OCI-LY7 (cell line): Measurements from ENCODE around the gene LPIN2. TPM values are rescaled to one million over a fixed set of nuclear protein-coding genes. Genes with fewer than 3 reads are reported as not detected.

ENCODE experiments used
- BruUV-seq: library from RNA; stranded (reverse); fragments of 400-500 nt; replicated peaks from 2 replicates; lab custom pipeline; 2021; lab: Mats Ljungman, UMichigan
- CTCF ChIA-PET: fragments of 300-600 bp; sonication (Branson Sonifier 250); formaldehyde crosslinking; loops from one replicate; lab custom pipeline; 2022; ENCODE audit warnings: antibody characterized with exemption; ENCODE audit not compliant: unreplicated experiment; lab: Charles Lee
- POLR2A ChIA-PET: fragments of 300-600 bp; sonication (Branson Sonifier 250); formaldehyde crosslinking; loops from one replicate; lab custom pipeline; 2022; ENCODE audit warnings: antibody characterized with exemption; lab: Charles Lee
- DNase-seq: peaks from one replicate; pipeline ENCODE4 v3.0.0-alpha.2; 2015; ENCODE audit warnings: low spot score
- H2AFZ ChIP-seq: fragments of 200-600 bp; sonication (generic), shearing (Covaris generic); 2 replicates; pipeline ENCODE4 v1.6.1; 2014; ENCODE audit warnings: mild to moderate bottlenecking, antibody characterized with exemption, low read length, moderate library complexity
- H3K27ac ChIP-seq: fragments of 200-600 bp; sonication (generic); 2 replicates; pipeline ENCODE4 v1.5.1; 2014; ENCODE audit warnings: mixed run types, low read depth, mild to moderate bottlenecking, moderate library complexity, low read length, inconsistent platforms; ENCODE audit not compliant: poor library complexity, severe bottlenecking
- H3K36me3 ChIP-seq: fragments of 200-600 bp; sonication (generic); 2 replicates; pipeline ENCODE4 v1.6.1; 2014; ENCODE audit warnings: mild to moderate bottlenecking, antibody characterized with exemption, low read length, moderate library complexity, mixed read lengths; ENCODE audit not compliant: insufficient read depth
- H3K4me1 ChIP-seq: fragments of 200-600 bp; sonication (generic); 2 replicates; pipeline ENCODE4 v1.5.1; 2014; ENCODE audit warnings: mild to moderate bottlenecking, low read length; ENCODE audit not compliant: insufficient read depth, poor library complexity, severe bottlenecking
- H3K4me2 ChIP-seq: fragments of 200-600 bp; sonication (generic); 2 replicates; pipeline ENCODE4 v1.6.1; 2014; ENCODE audit warnings: mild to moderate bottlenecking, low read length
- H3K4me3 ChIP-seq: fragments of 200-600 bp; sonication (generic); 2 replicates; pipeline ENCODE4 v1.5.1; 2014; ENCODE audit warnings: mild to moderate bottlenecking, low read depth, low read length; ENCODE audit not compliant: poor library complexity, severe bottlenecking
- H3K79me2 ChIP-seq: fragments of 200-600 bp; sonication (generic); 2 replicates; pipeline ENCODE4 v1.6.1; 2016; ENCODE audit warnings: low read depth, mild to moderate bottlenecking, low read length, moderate library complexity, mixed read lengths; ENCODE audit not compliant: insufficient read depth
- H3K9me2 ChIP-seq: fragments of 200-600 bp; sonication (generic); 2 replicates; pipeline ENCODE4 v1.6.1; 2016; ENCODE audit warnings: mild to moderate bottlenecking, low read length, mixed read lengths; ENCODE audit not compliant: insufficient read depth
- H3K9me3 ChIP-seq: fragments of 200-600 bp; sonication (generic); 2 replicates; pipeline ENCODE4 v1.6.1; 2014; ENCODE audit warnings: mild to moderate bottlenecking, mixed run types, low read length, mixed read lengths
- H4K20me1 ChIP-seq: fragments of 200-600 bp; sonication (generic); 2 replicates; pipeline ENCODE4 v1.6.1; 2014; ENCODE audit warnings: mild to moderate bottlenecking, antibody characterized with exemption, low read length, moderate library complexity, mixed read lengths; ENCODE audit not compliant: insufficient read depth
- EZH2phosphoT487 ChIP-seq: fragments of 200-600 bp; sonication (generic); IDR thresholded peaks from 2 replicates; pipeline ENCODE4 v1.6.1; 2018; ENCODE audit warnings: low read depth, borderline replicate concordance, mild to moderate bottlenecking, mixed run types, antibody characterized with exemption, low read length, moderate library complexity, mixed read lengths
- intact Hi-C: fragments of 100-400 bp; cut with micrococcal nuclease; formaldehyde crosslinking; loops from one replicate; pipeline ENCODE4 v1.10.0; 2022; ENCODE audit not compliant: unreplicated experiment
- total RNA-seq, 2 experiments: library from RNA; depleted of rRNA in 1 of 2; stranded (reverse); fragments of >200 nt in 1 of 2; shearing (Covaris generic) in 1 of 2; gene quantifications; 2 replicates each; pipeline ENCODE4 v1.2.3, GENCODE V29; 2014 to 2022
- TF ChIP-seq, protein P1 (sequence below): fragments of 200-600 bp; sonication (generic); conservative IDR thresholded peaks from 2 replicates; pipeline ENCODE4 v1.5.1; 2014; ENCODE audit warnings: mild to moderate bottlenecking, antibody characterized with exemption, low read length, moderate library complexity, mixed read lengths

The LPIN2 gene
- total RNA-seq, 2 experiments from 2014 or later = 18.9 to 20.1 TPM

DNA sequence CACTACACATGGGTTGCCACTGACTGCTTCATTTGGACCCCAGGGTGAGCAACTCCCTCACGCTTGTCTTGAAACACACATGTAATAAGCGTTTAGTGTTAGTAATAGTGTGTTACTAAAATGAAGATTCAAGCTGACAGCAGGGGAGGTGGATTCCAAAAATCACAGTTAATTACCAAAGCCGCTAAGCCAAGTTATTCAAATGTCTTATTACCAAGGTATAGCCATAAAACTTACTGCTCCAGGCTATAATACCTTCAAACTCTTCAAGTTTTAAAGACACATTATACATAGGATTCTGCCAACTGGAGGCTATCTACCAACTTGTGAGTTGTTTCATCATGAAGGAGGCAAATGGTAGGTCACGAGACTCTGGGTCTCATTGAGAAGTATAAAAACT, 2.9 kb downstream of the LPIN2 start:
- no peak overlapping the region for H3K4me3 ChIP-seq
- H3K9me2 ChIP-seq = no peaks in the 10 kb centered on the region
- H2AFZ ChIP-seq = no peak overlapping the region
- ChIA-PET POLR2A (no interaction called here), CTCF (no interaction called here)
- peaks cover 42% of the 10 kb centered on the region for H3K36me3 ChIP-seq
- H3K79me2 ChIP-seq = peaks cover 17% of the 10 kb centered on the region; the same call in 1 of the 2 replicates
- peaks cover 29% of the 10 kb centered on the region for H3K4me1 ChIP-seq
- no peaks in the 10 kb centered on the region for H3K9me3 ChIP-seq
- no TSS peak for BruUV-seq
- H4K20me1 ChIP-seq = no peaks in the 10 kb centered on the region
- intact Hi-C loops = loop anchor here (10.0 kb wide), 1 partner anchor 435 kb away; no protein-coding TSS in a partner anchor
- no peak for DNase-seq
- no peak overlapping the region for H3K27ac ChIP-seq
- H3K4me2 ChIP-seq = no peak overlapping the region
- TF ChIP-seq, protein P1, sequence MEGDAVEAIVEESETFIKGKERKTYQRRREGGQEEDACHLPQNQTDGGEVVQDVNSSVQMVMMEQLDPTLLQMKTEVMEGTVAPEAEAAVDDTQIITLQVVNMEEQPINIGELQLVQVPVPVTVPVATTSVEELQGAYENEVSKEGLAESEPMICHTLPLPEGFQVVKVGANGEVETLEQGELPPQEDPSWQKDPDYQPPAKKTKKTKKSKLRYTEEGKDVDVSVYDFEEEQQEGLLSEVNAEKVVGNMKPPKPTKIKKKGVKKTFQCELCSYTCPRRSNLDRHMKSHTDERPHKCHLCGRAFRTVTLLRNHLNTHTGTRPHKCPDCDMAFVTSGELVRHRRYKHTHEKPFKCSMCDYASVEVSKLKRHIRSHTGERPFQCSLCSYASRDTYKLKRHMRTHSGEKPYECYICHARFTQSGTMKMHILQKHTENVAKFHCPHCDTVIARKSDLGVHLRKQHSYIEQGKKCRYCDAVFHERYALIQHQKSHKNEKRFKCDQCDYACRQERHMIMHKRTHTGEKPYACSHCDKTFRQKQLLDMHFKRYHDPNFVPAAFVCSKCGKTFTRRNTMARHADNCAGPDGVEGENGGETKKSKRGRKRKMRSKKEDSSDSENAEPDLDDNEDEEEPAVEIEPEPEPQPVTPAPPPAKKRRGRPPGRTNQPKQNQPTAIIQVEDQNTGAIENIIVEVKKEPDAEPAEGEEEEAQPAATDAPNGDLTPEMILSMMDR = no peak
- TF ChIP-seq EZH2phosphoT487 = no peak

DNA sequence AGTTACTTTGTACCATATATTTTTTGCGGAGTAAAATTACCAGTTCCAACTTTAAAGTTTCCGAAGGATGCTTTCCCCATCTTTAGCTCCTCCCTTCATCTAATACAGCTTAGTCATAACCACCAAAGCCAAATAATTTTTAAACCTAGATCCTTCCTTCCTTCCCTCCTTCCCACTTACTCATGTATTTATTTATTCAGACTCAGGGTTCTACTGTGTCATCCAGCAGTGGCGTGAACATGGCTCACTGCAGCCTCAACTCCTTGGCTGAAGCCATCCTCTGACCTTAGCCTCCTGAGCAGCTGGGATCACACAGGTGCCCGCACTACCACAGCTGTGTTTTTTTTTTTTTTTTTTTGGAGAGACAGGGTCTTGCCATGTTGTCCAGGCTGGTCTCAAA, 4.4 kb downstream of the LPIN2 start:
- H3K4me3 ChIP-seq = no peak overlapping the region
- CTCF ChIA-PET = interaction anchor here (0.6 kb wide), 1 partner anchor 206 kb away, joined by 3 read pairs; no protein-coding TSS in a partner anchor
- DNase-seq = no peak
- peaks cover 14% of the 10 kb centered on the region for H3K4me1 ChIP-seq
- no peak overlapping the region for H3K27ac ChIP-seq
- intact Hi-C loops = no loop called here
- peaks cover 17% of the 10 kb centered on the region; the same call in 1 of the 2 replicates for H3K79me2 ChIP-seq
- no peak overlapping the region for H3K4me2 ChIP-seq
- no peaks in the 10 kb centered on the region for H4K20me1 ChIP-seq
- no peak overlapping the region for H2AFZ ChIP-seq
- H3K9me3 ChIP-seq = no peaks in the 10 kb centered on the region
- TF ChIP-seq, protein P1 = no peak
- no peak for TF ChIP-seq EZH2phosphoT487
- H3K36me3 ChIP-seq = peaks cover 57% of the 10 kb centered on the region
- POLR2A ChIA-PET = interaction anchor here (0.6 to 1.0 kb wide), 3 partner anchors 11 to 58 kb away, joined by 3 read pairs; no protein-coding TSS in a partner anchor
- no TSS peak for BruUV-seq
- no peaks in the 10 kb centered on the region for H3K9me2 ChIP-seq

DNA sequence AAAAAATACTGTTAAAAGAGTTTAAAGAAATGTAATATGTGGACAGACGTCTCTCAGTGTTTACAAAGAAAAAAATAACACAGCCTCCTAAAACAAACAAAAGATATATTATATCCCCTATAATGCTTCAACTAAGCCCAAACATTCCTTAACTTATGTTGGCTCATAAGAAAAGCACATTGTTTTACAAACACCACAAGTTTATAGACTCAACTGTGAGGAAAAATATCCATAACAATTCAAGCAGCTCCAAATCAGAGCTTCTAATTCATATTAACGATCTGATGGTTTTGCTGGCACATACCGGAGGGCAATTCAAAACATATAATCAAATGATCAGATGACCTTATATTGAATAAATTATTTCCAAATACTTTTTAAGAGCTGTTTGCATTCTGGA, 5.5 kb downstream of the LPIN2 start:
- TF ChIP-seq, protein P1 = no peak
- TF ChIP-seq EZH2phosphoT487 = no peak
- H4K20me1 ChIP-seq = no peaks in the 10 kb centered on the region
- no peaks in the 10 kb centered on the region for H3K9me3 ChIP-seq
- no TSS peak for BruUV-seq
- H3K36me3 ChIP-seq = peaks cover 68% of the 10 kb centered on the region
- no peak overlapping the region for H3K4me3 ChIP-seq
- POLR2A ChIA-PET = interaction anchor here (0.6 to 1.3 kb wide), 4 partner anchors 9 to 800 kb away, joined by 3 to 5 read pairs (median 4); no protein-coding TSS in a partner anchor
- DNase-seq = no peak
- peaks cover 17% of the 10 kb centered on the region; the same call in 1 of the 2 replicates for H3K79me2 ChIP-seq
- H3K4me2 ChIP-seq = no peak overlapping the region
- H3K4me1 ChIP-seq = peaks cover 14% of the 10 kb centered on the region
- CTCF ChIA-PET = interaction anchor here (0.7 kb wide), 1 partner anchor 12 kb away, joined by 3 read pairs; no protein-coding TSS in a partner anchor
- H3K27ac ChIP-seq = no peak overlapping the region
- no peak overlapping the region for H2AFZ ChIP-seq
- intact Hi-C loops = no loop called here
- H3K9me2 ChIP-seq = no peaks in the 10 kb centered on the region
